OCI-LY7 (cell line): ENCODE data around the gene LIMS4.
"Not testable (repeated sequence)": the region's sequence is repeated elsewhere in the genome, so short reads cannot be mapped to it uniquely, and the experiment has no call there.

Experiments
- CTCF ChIP-seq: fragments of 200-600 bp; sonication (generic); conservative IDR thresholded peaks from 2 replicates; pipeline ENCODE4 v1.5.1; 2014; ENCODE audit warnings: mild to moderate bottlenecking, antibody characterized with exemption, low read length, moderate library complexity, mixed read lengths
- EZH2phosphoT487 ChIP-seq: fragments of 200-600 bp; sonication (generic); IDR thresholded peaks from 2 replicates; pipeline ENCODE4 v1.6.1; 2018; ENCODE audit warnings: low read depth, borderline replicate concordance, mild to moderate bottlenecking, mixed run types, antibody characterized with exemption, low read length, moderate library complexity, mixed read lengths

GRCh38 chr2:110482697-110483096, 10.1 kb upstream of the LIMS4 start:
- not testable (repeated sequence) for TF ChIP-seq EZH2phosphoT487, CTCF
